ENCODE results near the gene HCK.

Gene HCK

DNA sequence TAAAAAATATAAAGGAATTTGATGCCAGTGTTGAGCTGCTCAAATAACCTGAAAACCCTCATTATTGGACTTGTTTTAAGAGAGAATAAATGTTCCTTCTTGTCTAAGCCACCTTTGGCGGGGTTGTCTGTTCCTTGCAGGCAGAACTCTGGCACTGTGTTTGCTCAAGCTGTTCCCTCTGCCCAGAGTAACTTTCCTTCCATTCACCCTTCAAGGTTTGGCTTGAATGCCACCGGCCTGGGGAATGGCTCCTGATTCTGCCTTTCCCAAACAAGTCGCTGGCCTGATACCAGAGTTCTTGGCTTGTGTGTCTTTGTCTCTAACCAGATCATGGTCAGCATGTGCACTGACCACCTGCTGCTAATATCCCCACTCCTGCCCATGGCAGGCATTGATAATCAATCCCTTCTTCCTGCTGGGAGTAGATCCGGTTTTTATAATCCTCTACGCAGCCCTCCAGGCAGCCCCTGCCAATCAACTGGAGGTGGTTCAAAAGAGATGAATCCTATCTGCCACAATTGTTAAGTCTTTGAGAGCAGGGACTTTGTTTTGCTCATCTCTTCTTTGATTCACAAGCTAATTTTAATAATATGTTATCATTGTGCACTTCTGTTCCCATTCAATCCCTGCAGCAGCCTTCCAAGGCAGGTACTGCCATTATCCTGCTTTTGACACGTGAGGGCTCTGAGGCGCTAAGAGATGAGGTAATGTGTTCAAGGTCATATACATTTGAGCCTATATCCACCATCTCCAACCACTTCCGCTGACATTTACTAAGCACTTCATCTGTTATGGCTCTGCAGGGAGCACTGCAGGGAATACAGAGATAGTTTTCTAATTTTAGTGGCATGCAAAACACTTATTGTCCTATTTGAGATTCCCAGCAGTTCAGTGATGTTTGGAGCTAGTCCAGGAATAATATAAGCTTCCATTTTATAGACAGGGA is 44.9 kb upstream of the HCK start:
- no peak overlapping the region; the same call in 1 of the 2 replicates for H3K27ac ChIP-seq (ENCODE audit: extremely low read depth, low read depth, low read length)
- no peak overlapping the region for H3K4me3 ChIP-seq (ENCODE audit: low read depth, low read length)
- H3K9me3 ChIP-seq (ENCODE audit: control insufficient read depth, insufficient read depth, low read depth, low read length) = no peaks in the 10 kb centered on the region
- peaks cover 8% of the 10 kb centered on the region for H3K4me1 ChIP-seq (ENCODE audit: control insufficient read depth, insufficient read depth, low read length)
- ChIA-PET POLR2A (no interaction called here), CTCF (interaction anchor here (1.0 to 1.6 kb wide), 5 partner anchors 16 to 444 kb away, joined by 3 to 5 read pairs (median 3); no protein-coding TSS in a partner anchor)
- H3K36me3 ChIP-seq (ENCODE audit: control insufficient read depth in 2 of 2, insufficient read depth in 1 of 2, low read length in 2 of 2) = no peaks in the 10 kb centered on the region
- TF ChIP-seq SP2 (tag by site-specific recombination; IDR thresholded peaks at IDR 0.05) (peak; percentile 9; the same call in 1 of the 2 replicates), ZNF621 (tag by site-specific recombination; IDR thresholded peaks at IDR 0.05) (no peak), ZNF623 (tag by site-specific recombination; IDR thresholded peaks at IDR 0.05) (no peak), GLIS1 (tag by site-specific recombination; IDR thresholded peaks at IDR 0.05) (no peak), ZBTB48 (tag by site-specific recombination; IDR thresholded peaks at IDR 0.05) (no peak), ZNF202 (tag by site-specific recombination; IDR thresholded peaks at IDR 0.05; ENCODE audit: borderline replicate concordance) (no peak), IKZF3 (tag by site-specific recombination; IDR thresholded peaks at IDR 0.05) (peak; percentile 16; the same call in 1 of the 2 replicates), ZNF2 (tag by site-specific recombination; IDR thresholded peaks at IDR 0.05) (no peak), ZNF324 (tag by site-specific recombination; IDR thresholded peaks at IDR 0.05) (no peak), ZNF404 (tag by site-specific recombination; IDR thresholded peaks at IDR 0.05) (no peak), ZNF830 (tag by site-specific recombination; IDR thresholded peaks at IDR 0.05; ENCODE audit: low read depth) (no peak), ZNF747 (tag by site-specific recombination; IDR thresholded peaks at IDR 0.05) (no peak), PRDM1 (tag by site-specific recombination; IDR thresholded peaks at IDR 0.05) (no peak), ZNF792 (tag by site-specific recombination; IDR thresholded peaks at IDR 0.05) (no peak), KLF10 (tag by site-specific recombination; IDR thresholded peaks at IDR 0.05) (0 out of 2 replicates have a peak, but pooled peaks have one; percentile 16), ZNF311 (tag by site-specific recombination; IDR thresholded peaks at IDR 0.05; ENCODE audit: borderline replicate concordance) (no peak), ZNF629 (tag by site-specific recombination; IDR thresholded peaks at IDR 0.05) (peak; percentile 73; the same call in 1 of the 2 replicates), ZNF600 (tag by site-specific recombination; IDR thresholded peaks at IDR 0.05) (peak; percentile 79)
- TF ChIP-seq, protein P1, sequence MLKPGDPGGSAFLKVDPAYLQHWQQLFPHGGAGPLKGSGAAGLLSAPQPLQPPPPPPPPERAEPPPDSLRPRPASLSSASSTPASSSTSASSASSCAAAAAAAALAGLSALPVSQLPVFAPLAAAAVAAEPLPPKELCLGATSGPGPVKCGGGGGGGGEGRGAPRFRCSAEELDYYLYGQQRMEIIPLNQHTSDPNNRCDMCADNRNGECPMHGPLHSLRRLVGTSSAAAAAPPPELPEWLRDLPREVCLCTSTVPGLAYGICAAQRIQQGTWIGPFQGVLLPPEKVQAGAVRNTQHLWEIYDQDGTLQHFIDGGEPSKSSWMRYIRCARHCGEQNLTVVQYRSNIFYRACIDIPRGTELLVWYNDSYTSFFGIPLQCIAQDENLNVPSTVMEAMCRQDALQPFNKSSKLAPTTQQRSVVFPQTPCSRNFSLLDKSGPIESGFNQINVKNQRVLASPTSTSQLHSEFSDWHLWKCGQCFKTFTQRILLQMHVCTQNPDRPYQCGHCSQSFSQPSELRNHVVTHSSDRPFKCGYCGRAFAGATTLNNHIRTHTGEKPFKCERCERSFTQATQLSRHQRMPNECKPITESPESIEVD (tag by site-specific recombination; IDR thresholded peaks at IDR 0.05) = peak; percentile 51; the same call in 1 of the 2 replicates
- TF ChIP-seq, protein P2, sequence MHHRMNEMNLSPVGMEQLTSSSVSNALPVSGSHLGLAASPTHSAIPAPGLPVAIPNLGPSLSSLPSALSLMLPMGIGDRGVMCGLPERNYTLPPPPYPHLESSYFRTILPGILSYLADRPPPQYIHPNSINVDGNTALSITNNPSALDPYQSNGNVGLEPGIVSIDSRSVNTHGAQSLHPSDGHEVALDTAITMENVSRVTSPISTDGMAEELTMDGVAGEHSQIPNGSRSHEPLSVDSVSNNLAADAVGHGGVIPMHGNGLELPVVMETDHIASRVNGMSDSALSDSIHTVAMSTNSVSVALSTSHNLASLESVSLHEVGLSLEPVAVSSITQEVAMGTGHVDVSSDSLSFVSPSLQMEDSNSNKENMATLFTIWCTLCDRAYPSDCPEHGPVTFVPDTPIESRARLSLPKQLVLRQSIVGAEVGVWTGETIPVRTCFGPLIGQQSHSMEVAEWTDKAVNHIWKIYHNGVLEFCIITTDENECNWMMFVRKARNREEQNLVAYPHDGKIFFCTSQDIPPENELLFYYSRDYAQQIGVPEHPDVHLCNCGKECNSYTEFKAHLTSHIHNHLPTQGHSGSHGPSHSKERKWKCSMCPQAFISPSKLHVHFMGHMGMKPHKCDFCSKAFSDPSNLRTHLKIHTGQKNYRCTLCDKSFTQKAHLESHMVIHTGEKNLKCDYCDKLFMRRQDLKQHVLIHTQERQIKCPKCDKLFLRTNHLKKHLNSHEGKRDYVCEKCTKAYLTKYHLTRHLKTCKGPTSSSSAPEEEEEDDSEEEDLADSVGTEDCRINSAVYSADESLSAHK (tag by site-specific recombination; IDR thresholded peaks at IDR 0.05) = no peak
- TF ChIP-seq, protein P3, sequence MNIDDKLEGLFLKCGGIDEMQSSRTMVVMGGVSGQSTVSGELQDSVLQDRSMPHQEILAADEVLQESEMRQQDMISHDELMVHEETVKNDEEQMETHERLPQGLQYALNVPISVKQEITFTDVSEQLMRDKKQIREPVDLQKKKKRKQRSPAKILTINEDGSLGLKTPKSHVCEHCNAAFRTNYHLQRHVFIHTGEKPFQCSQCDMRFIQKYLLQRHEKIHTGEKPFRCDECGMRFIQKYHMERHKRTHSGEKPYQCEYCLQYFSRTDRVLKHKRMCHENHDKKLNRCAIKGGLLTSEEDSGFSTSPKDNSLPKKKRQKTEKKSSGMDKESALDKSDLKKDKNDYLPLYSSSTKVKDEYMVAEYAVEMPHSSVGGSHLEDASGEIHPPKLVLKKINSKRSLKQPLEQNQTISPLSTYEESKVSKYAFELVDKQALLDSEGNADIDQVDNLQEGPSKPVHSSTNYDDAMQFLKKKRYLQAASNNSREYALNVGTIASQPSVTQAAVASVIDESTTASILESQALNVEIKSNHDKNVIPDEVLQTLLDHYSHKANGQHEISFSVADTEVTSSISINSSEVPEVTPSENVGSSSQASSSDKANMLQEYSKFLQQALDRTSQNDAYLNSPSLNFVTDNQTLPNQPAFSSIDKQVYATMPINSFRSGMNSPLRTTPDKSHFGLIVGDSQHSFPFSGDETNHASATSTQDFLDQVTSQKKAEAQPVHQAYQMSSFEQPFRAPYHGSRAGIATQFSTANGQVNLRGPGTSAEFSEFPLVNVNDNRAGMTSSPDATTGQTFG (tag by site-specific recombination; IDR thresholded peaks at IDR 0.05; ENCODE audit: borderline replicate concordance) = no peak
- TF ChIP-seq, protein P4, sequence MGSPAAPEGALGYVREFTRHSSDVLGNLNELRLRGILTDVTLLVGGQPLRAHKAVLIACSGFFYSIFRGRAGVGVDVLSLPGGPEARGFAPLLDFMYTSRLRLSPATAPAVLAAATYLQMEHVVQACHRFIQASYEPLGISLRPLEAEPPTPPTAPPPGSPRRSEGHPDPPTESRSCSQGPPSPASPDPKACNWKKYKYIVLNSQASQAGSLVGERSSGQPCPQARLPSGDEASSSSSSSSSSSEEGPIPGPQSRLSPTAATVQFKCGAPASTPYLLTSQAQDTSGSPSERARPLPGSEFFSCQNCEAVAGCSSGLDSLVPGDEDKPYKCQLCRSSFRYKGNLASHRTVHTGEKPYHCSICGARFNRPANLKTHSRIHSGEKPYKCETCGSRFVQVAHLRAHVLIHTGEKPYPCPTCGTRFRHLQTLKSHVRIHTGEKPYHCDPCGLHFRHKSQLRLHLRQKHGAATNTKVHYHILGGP (tag by site-specific recombination; IDR thresholded peaks at IDR 0.05) = no peak
- TF ChIP-seq, protein P5, sequence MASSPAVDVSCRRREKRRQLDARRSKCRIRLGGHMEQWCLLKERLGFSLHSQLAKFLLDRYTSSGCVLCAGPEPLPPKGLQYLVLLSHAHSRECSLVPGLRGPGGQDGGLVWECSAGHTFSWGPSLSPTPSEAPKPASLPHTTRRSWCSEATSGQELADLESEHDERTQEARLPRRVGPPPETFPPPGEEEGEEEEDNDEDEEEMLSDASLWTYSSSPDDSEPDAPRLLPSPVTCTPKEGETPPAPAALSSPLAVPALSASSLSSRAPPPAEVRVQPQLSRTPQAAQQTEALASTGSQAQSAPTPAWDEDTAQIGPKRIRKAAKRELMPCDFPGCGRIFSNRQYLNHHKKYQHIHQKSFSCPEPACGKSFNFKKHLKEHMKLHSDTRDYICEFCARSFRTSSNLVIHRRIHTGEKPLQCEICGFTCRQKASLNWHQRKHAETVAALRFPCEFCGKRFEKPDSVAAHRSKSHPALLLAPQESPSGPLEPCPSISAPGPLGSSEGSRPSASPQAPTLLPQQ (tag by site-specific recombination; IDR thresholded peaks at IDR 0.05) = no peak
- TF ChIP-seq, protein P6, sequence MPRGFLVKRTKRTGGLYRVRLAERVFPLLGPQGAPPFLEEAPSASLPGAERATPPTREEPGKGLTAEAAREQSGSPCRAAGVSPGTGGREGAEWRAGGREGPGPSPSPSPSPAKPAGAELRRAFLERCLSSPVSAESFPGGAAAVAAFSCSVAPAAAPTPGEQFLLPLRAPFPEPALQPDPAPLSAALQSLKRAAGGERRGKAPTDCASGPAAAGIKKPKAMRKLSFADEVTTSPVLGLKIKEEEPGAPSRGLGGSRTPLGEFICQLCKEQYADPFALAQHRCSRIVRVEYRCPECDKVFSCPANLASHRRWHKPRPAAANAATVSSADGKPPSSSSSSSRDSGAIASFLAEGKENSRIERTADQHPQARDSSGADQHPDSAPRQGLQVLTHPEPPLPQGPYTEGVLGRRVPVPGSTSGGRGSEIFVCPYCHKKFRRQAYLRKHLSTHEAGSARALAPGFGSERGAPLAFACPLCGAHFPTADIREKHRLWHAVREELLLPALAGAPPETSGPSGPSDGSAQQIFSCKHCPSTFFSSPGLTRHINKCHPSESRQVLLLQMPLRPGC (tag by site-specific recombination; IDR thresholded peaks at IDR 0.05) = no peak

Data from HEK293 (cell line).